IPS-15b (cell line): ENCODE results near the gene OR1D5.

Experiments
- H3K27me3 ChIP-seq: one replicate; pipeline ENCODE4 v1.6.1; 2013; ENCODE audit warnings: low read length; ENCODE audit not compliant: control insufficient read depth, insufficient read depth
- H3K36me3 ChIP-seq: one replicate; pipeline ENCODE4 v1.6.1; 2013; ENCODE audit warnings: low read length; ENCODE audit not compliant: control insufficient read depth, insufficient read depth
- H3K4me1 ChIP-seq: one replicate; pipeline ENCODE4 v1.6.1; 2013; ENCODE audit warnings: mild to moderate bottlenecking, low read length; ENCODE audit not compliant: control insufficient read depth, insufficient read depth
- H3K4me3 ChIP-seq: one replicate; pipeline ENCODE4 v1.5.1; 2013; ENCODE audit warnings: low read depth, low read length
- H3K9ac ChIP-seq: one replicate; pipeline ENCODE4 v1.6.1; 2013; ENCODE audit warnings: low read depth, mild to moderate bottlenecking, low read length
- H3K9me3 ChIP-seq: one replicate; pipeline ENCODE4 v1.6.1; 2013; ENCODE audit warnings: mild to moderate bottlenecking, low read length; ENCODE audit not compliant: control insufficient read depth, insufficient read depth

The OR1D5 gene

GRCh38 chr17:3017936-3018335, 45.5 kb downstream of the OR1D5 start:
- peaks cover 27% of the 10 kb centered on the region for H3K36me3 ChIP-seq
- no peaks in the 10 kb centered on the region for H3K27me3 ChIP-seq
- no peak overlapping the region for H3K9ac ChIP-seq
- H3K4me1 ChIP-seq, result no peaks in the 10 kb centered on the region
- no peak overlapping the region for H3K4me3 ChIP-seq
- H3K9me3 ChIP-seq, result peaks cover 4% of the 10 kb centered on the region

- Histone ChIP-seq H3K4me3 (no peak overlapping the region), H3K4me1 (peaks cover 2% of the 10 kb centered on the region), H3K36me3 (peaks cover 30% of the 10 kb centered on the region), H3K9me3 (no peaks in the 10 kb centered on the region), H3K9ac (no peak overlapping the region), H3K27me3 (no peaks in the 10 kb centered on the region)
These were observed 47.5 kb downstream of the OR1D5 start for GRCh38 chr17:3015890-3016289.

GRCh38 chr17:3012926-3013581, 50.4 kb downstream of the OR1D5 start:
- Histone ChIP-seq H3K27me3 (no peaks in the 10 kb centered on the region), H3K4me3 (no peak overlapping the region), H3K9me3 (no peaks in the 10 kb centered on the region), H3K9ac (no peak overlapping the region), H3K36me3 (peaks cover 32% of the 10 kb centered on the region), H3K4me1 (peaks cover 2% of the 10 kb centered on the region)
